HG03520 (cell line): Measurements from ENCODE around the gene KLF6.

Experiments
- ATAC-seq: cut with Tn5 transposase; IDR thresholded peaks from one replicate; pipeline ENCODE4 v1.9.1; 2021; ENCODE audit warnings: mild to moderate bottlenecking, moderate library complexity; ENCODE audit not compliant: unreplicated experiment

KLF6 gene

GRCh38 chr10:3812141-3812540, 27.1 kb upstream of the KLF6 start:
- no peak for ATAC-seq

GRCh38 chr10:3811291-3811870, 26.4 kb upstream of the KLF6 start:
- peak; percentile 83 for ATAC-seq

DNA sequence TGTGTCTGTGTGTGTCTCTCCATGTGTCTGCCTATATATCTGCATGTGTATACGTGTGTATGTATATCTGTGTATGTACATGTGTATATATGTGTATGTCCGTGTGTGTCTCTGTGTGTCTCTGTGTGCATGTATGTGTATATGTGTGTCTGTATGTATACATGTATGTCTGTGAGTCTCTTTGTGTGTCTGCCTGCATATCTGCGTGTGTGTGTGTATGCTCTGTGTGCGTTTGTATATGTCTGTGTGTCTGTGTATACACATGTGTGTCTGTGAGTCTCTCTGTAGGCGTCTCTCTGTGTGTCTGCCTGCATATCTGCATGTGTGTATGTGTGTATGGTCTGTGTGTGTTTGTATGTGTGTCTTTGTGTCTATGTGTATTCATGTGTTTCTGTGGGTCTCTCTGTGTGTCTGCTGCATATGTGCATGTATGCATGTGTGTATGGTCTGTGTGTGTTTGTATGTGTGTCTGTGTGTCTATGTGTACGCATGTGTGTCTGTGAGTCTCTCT, 23.7 kb upstream of the KLF6 start:
- no peak for ATAC-seq

DNA sequence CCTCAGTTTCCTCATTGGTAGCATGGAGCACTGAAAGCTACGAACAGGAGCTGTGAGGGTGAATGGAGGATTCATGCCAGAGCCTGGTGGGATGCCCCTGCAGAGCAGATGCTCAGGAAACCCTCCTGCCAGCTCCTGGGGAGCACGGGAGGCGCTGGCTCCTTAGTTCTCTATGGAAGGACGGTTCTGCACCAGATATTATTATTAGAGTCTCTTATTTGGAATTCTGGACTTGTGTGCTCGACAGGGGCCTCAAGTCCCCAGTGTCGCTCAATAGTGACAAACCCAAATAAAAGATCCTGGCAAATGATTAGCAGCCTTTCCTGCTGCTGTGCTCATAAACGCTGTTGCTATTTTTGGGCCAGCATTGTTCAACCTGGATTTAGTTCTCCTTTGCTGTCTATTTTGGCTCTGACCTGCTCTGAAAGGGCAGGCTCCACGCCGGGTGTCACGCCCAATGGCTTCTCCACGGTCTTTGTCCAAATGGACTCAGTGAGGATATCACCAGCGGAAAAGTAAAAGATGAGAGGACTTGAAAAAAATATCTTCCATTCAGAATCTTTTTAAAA, 23.0 kb upstream of the KLF6 start:
- ATAC-seq, result no peak

- no peak for ATAC-seq
Measured at GRCh38 chr10:3807211-3807927, 22.4 kb upstream of the KLF6 start.

DNA sequence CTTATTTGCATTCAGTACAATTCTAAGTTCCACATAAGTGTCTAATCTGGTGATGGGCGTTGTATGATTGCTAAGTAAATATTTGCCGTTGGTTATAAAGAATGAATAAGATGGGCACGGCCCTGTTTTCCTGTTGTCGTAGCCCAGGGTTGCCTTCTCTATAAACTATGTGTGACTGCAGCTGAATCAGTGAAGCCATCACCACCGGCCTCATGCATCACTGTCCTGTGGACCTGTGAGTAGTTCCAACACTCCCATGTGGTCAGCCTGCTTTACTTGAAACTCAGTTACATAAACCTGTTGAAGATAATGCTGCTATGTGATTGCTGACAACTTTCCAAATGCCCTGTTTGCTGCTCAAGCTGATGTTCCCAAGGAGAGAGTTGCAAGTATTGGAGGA, 21.6 kb upstream of the KLF6 start:
- no peak for ATAC-seq

DNA sequence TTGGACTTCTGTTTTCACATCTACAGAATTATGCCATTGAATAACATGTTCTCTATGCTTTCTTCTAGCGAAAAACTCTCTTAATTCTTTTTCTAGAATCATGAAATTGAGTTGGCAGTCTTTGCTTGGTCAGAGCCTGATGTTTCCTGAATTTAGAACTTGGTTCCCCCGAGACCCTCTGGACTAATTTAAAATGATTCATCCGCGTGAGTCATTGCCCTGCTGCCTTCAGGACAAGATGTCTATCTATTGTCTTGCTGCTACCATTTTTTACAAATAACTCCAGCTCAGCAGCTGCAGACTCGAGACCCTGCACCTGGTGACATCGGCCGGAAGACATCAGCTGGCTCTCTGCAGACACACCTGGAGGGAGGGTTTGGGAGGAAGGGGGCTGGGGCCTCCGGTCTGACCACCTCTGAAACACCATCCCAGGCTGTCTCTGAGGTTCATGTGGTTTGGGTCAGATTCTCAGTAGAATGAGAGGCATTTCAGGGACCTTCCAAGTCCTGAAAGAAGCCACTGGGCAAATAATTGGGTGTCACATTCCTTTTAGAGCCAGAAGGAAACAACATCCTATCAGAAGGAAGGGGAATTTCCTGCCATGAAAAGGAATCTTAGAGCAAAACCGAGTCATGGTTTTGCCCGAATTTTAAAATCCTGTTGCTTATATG, 20.9 kb upstream of the KLF6 start:
- ATAC-seq, result peak; percentile 33

- peak; percentile 45 for ATAC-seq
Measured at GRCh38 chr10:3805201-3805790, 20.3 kb upstream of the KLF6 start.

DNA sequence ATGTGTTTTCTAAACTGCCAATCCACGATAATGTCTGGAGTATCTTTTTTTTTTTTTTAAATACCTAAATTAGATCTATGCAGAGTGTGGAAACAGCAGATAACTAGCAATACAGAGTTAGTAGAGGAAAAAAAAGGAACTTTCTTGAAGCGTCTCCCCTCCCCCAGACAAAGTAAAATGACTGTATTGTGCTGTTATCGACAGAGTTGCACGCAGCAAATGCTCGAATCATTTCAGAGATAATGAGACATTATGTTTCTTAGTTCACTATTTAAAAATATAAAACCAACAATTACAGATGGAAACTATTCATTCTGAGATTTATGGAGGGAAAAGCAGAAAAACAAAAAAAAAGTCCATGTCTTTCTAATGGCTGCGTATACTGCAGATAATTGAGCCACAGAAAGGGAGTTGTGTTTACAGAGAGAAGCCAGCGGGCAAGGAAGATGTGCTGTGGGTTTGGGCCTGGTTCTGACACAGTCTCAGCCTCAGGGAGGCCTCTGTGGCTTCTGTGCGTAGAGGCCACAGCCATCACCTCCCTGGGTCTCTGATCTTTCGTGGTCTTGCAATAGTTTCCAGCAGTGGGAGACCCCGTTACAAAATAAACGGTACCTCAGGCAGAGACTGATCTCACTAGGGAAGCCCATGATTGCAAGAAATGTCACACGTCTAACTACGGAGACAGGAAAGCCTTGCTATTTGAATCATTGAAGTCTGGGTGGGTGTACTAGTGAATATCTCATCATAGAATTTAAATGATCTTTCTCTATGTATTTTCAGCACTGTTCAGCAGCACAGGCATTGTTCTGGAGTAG, 19.1 kb upstream of the KLF6 start:
- ATAC-seq, result no peak

GRCh38 chr10:3803295-3803926, 18.4 kb upstream of the KLF6 start:
- no peak for ATAC-seq

GRCh38 chr10:3802526-3803265, 17.7 kb upstream of the KLF6 start:
- ATAC-seq, result no peak

DNA sequence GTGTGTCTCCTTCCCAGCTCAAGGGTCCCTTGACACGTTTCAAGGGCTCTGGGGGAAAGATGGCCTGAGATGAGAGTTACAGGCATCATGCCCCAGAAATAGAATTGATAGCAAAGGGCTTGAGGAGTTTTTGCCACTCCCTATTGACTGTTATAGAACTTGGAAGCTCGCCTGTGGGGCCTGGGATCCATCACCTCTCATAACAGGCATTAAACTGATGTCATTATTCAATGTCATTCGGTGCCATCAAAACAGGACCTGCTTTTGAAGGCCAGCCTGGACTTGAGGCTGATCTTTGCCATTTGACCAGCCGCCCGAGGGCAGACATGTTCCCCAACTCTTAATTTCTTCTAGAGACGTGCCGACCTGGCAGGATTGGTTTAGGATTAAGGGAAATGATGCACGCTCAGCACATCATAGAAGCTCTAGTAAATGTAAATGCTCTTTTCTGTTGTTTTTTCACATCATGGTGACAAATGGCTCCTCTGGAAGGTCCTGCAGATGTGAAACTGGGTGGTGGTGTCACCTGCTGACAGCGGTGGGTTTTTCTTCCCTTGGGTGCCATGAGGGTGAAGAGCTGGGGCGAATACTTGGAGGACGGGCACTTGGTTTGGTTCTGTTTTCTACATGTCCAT, 16.7 kb upstream of the KLF6 start:
- ATAC-seq, result no peak

DNA sequence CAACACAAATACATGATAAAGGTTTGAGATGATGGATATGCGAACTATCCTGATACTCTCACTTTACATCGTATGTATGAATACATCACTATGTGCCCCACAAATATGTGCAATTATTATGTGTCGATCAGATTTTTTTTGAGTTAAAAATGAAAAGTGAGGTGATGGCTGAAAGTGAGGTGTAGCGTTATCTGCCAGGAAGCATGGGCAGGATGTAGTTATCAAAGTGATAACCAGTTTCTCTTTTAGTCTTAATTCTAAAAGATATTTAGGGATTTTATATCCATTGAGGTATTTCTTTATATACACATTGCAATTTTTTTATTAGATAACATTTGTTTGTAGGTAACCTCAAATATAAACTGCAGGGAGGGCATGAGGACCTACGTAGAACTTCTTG, 15.6 kb upstream of the KLF6 start:
- no peak for ATAC-seq

GRCh38 chr10:3797750-3798149, 12.7 kb upstream of the KLF6 start:
- ATAC-seq, result no peak

DNA sequence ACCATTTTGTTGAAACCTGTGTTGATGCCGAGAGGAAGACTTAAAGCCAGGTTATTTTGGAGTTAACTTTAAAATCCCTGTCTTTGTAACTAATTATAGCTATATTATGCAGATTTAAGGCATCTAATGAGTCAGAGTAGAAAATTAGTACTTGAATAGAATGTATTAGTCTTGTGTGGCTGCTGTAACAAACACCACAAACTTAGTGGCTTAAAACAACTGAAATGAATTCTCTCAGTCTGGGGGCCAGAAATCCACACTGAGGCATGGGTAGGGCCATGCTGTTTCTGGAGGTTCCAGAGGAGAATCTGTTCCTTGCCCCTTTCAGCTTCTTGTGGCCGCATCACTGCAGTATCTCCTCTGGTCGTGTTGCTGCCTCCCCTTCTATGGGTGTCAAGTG, 8.5 kb upstream of the KLF6 start:
- no peak for ATAC-seq

- no peak for ATAC-seq
Measured at GRCh38 chr10:3792710-3793219, 7.8 kb upstream of the KLF6 start.

DNA sequence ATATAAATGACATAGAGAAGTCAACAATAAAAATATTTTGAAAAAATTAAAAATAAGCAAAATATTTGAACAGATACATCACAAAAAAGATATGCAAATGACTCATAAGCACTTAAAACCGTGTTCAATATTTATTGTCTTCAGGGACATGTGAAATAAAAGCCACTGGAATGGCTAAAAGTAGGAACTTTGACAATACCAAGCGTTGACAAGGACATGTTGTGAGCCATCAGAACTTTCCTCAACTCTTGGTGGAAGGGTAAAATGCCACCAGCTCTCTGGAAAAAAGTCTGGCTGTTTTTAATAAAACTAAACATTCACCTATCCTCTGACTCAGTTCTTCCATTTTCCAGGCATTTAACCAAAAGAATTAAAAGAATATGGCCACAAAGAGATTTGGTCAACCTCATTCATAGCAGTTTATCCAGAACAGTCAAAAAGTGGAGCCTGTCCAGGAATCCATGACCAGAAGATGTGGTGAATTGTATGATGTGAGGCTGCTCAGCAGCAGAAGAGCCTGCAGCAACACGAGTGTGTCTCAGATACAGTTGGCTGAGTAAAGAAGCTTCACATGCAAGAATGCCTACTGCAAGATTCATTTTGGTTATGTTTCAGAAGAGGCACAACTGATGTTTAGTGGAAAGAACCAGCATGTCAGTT, 7.1 kb upstream of the KLF6 start:
- ATAC-seq, result no peak

- no peak for ATAC-seq
Measured at GRCh38 chr10:3790858-3791257, 5.8 kb upstream of the KLF6 start.
